Panc1 (cell line): ENCODE data around the gene IFI44L. TPM values are rescaled to one million over a fixed set of nuclear protein-coding genes. Genes with fewer than 3 reads are reported as not detected.
A peak's percentile ranks its signal among the peaks of the same experiment; 100 is the strongest.

Experiments
- ATAC-seq: fragments of 200-7000 bp; cut with Tn5 transposase; 2 replicates; pipeline ENCODE4 v1.9.1; 2020; ENCODE audit warnings: mild to moderate bottlenecking, moderate library complexity
- BruUV-seq: library from RNA; stranded (reverse); fragments of 400-500 nt; replicated peaks from 2 replicates; lab custom pipeline; 2021; lab: Mats Ljungman, UMichigan
- CTCF ChIA-PET: fragments of 300-600 bp; sonication (Branson Sonifier 250); formaldehyde crosslinking; loops from one replicate; lab custom pipeline; 2022; ENCODE audit warnings: antibody characterized with exemption; lab: Charles Lee
- POLR2A ChIA-PET: fragments of 300-600 bp; sonication (Branson Sonifier 250); formaldehyde crosslinking; loops from one replicate; lab custom pipeline; 2022; ENCODE audit warnings: antibody characterized with exemption; lab: Charles Lee
- DNase-seq: peaks from one replicate; pipeline ENCODE4 v3.0.0-alpha.2; 2010; ENCODE audit warnings: low read depth, low spot score
- H3K27ac ChIP-seq: 2 replicates; pipeline ENCODE4 v1.5.1; 2011; ENCODE audit warnings: mild to moderate bottlenecking, low read length, inconsistent platforms
- H3K27me3 ChIP-seq: fragments of 200-500 bp; sonication (Bioruptor generic); 2 replicates; pipeline ENCODE4 v1.6.0; 2014; ENCODE audit warnings: low read length, inconsistent platforms; ENCODE audit not compliant: control insufficient read depth, insufficient read depth
- H3K36me3 ChIP-seq: fragments of 200-500 bp; sonication (Bioruptor generic); 2 replicates; pipeline ENCODE4 v1.5.1; 2014; ENCODE audit warnings: inconsistent platforms, mild to moderate bottlenecking, low read length, moderate library complexity; ENCODE audit not compliant: control insufficient read depth, insufficient read depth
- H3K4me1 ChIP-seq: 2 replicates; pipeline ENCODE4 v1.5.1; 2011; ENCODE audit warnings: inconsistent platforms, mild to moderate bottlenecking, low read length, moderate library complexity; ENCODE audit not compliant: control insufficient read depth, insufficient read depth
- H3K4me3 ChIP-seq, 2 experiments: 2 replicates each; pipeline ENCODE4 v1.5.1; 2011 to 2012; ENCODE audit warnings: low read depth in 2 of 2, low read length in 2 of 2, mild to moderate bottlenecking in 2 of 2, inconsistent platforms in 1 of 2, moderate library complexity in 1 of 2
- H3K9me3 ChIP-seq: fragments of 200-500 bp; sonication (Bioruptor generic); 2 replicates; pipeline ENCODE4 v1.5.1; 2014; ENCODE audit warnings: low read depth, mild to moderate bottlenecking, inconsistent platforms, low read length, moderate library complexity; ENCODE audit not compliant: control insufficient read depth, insufficient read depth
- CTCF ChIP-seq: fragments of 450-650 bp; IDR thresholded peaks from 2 replicates; pipeline ENCODE4 v1.5.1; 2017; ENCODE audit warnings: mild to moderate bottlenecking
- TCF7L2 ChIP-seq: IDR thresholded peaks from 2 replicates; pipeline ENCODE4 v1.6.1; 2011; ENCODE audit warnings: mild to moderate bottlenecking, low read depth, low read length, inconsistent platforms
- in situ Hi-C: cut with HindIII; loops from 2 replicates; pipeline ENCODE4 v1.10.0; 2016; ENCODE audit warnings: low sequenced_read_pairs, low pct_unique_long_range_greater_than_20kb
- intact Hi-C: fragments of 100-400 bp; cut with micrococcal nuclease; formaldehyde crosslinking; loops from one replicate; pipeline ENCODE4 v1.10.0; 2022; ENCODE audit not compliant: unreplicated experiment
- total RNA-seq: library from RNA; stranded (reverse); gene quantifications from one replicate; pipeline ENCODE4 v1.2.1, GENCODE V29; 2021; ENCODE audit not compliant: unreplicated experiment
- TF ChIP-seq, protein P1 (sequence below), 2 experiments: IDR thresholded peaks; 2 replicates each; pipeline ENCODE4 v1.6.1; 2011 to 2012; ENCODE audit warnings: low read depth in 2 of 2, control low read depth in 1 of 2, low read length in 1 of 2, mild to moderate bottlenecking in 1 of 2, moderate library complexity in 1 of 2; ENCODE audit not compliant: insufficient read depth in 1 of 2

The IFI44L gene
- total RNA-seq, 1 experiment from 2014 or later = 0.10 TPM

DNA sequence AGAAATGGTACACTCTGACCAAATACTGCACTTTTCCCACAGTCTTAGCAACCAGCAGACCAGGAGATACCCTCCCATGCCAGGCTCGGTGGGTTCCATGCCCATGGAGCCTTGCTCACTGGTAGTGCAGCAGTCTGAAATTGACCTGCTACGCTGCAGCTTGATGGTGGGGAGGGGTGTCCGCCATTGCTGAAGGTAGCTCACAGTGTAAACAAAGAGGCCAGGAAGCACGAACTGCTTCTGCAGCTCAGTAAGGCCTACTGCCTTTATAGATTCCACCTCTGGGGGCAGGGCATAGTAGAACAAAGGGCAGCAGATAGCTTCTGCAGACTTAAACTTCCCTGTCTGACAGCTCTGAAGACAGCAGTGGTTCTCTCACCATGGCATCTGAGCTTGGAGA is 12.3 kb upstream of the IFI44L start:
- Histone ChIP-seq H3K9me3 (no peaks in the 10 kb centered on the region), H3K27me3 (no peaks in the 10 kb centered on the region), H3K4me3 (no peak overlapping the region), H3K4me1 (no peaks in the 10 kb centered on the region), H3K36me3 (no peaks in the 10 kb centered on the region), H3K27ac (no peak overlapping the region)
- no peak for DNase-seq
- POLR2A ChIA-PET = no interaction called here
- ATAC-seq = no peak
- intact Hi-C loops = loop anchor here (1.0 kb wide), 1 partner anchor 463 kb away; no protein-coding TSS in a partner anchor
- no peak for TF ChIP-seq TCF7L2
- TF ChIP-seq, protein P1, sequence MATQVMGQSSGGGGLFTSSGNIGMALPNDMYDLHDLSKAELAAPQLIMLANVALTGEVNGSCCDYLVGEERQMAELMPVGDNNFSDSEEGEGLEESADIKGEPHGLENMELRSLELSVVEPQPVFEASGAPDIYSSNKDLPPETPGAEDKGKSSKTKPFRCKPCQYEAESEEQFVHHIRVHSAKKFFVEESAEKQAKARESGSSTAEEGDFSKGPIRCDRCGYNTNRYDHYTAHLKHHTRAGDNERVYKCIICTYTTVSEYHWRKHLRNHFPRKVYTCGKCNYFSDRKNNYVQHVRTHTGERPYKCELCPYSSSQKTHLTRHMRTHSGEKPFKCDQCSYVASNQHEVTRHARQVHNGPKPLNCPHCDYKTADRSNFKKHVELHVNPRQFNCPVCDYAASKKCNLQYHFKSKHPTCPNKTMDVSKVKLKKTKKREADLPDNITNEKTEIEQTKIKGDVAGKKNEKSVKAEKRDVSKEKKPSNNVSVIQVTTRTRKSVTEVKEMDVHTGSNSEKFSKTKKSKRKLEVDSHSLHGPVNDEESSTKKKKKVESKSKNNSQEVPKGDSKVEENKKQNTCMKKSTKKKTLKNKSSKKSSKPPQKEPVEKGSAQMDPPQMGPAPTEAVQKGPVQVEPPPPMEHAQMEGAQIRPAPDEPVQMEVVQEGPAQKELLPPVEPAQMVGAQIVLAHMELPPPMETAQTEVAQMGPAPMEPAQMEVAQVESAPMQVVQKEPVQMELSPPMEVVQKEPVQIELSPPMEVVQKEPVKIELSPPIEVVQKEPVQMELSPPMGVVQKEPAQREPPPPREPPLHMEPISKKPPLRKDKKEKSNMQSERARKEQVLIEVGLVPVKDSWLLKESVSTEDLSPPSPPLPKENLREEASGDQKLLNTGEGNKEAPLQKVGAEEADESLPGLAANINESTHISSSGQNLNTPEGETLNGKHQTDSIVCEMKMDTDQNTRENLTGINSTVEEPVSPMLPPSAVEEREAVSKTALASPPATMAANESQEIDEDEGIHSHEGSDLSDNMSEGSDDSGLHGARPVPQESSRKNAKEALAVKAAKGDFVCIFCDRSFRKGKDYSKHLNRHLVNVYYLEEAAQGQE (IDR thresholded peaks at IDR 0.05; ENCODE audit: insufficient read depth in 1 of 2, low read depth in 2 of 2, low read length in 1 of 2) = no peak
- in situ Hi-C loops = no loop called here
- BruUV-seq = no TSS peak
- CTCF ChIA-PET = interaction anchor here (0.6 to 0.9 kb wide), 2 partner anchors 432 to 462 kb away, joined by 3 to 4 read pairs; no protein-coding TSS in a partner anchor

DNA sequence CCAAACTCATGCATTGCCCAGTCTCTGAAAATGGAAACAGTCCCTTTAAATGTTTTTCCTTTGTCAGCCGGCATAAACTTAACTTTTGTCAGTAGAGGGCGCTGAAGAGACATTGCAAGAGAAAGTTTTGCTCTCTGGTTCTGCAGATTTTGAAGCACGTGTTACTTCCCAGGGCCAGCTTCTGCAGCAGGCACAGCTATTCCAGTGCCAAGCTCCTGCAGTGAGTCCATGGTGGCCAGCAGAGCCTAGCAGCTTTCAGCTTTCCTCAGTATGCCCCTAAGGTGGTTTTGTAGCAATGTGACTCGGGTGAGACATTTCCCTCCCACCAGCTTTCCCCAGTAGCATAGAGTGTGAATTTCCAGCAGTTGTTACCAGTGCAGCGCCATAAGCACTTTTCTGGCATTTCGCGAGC is 2.6 kb upstream of the IFI44L start:
- Histone ChIP-seq H3K27ac (no peak overlapping the region), H3K36me3 (no peaks in the 10 kb centered on the region), H3K27me3 (no peaks in the 10 kb centered on the region), H3K4me1 (no peaks in the 10 kb centered on the region), H3K4me3 (no peak overlapping the region), H3K9me3 (no peaks in the 10 kb centered on the region)
- peak; percentile 88 for TF ChIP-seq CTCF
- TF ChIP-seq, protein P1 (IDR thresholded peaks at IDR 0.05; ENCODE audit: insufficient read depth in 1 of 2, low read depth in 2 of 2, low read length in 1 of 2) = no peak
- DNase-seq (peak; percentile 63), ATAC-seq (peak; percentile 83)
- in situ Hi-C loops = no loop called here
- CTCF ChIA-PET = interaction anchor here (0.7 kb wide), 1 partner anchor 361 kb away, joined by 3 read pairs; no protein-coding TSS in a partner anchor
- no TSS peak for BruUV-seq
- intact Hi-C loops = loop anchor here (1.0 kb wide), 1 partner anchor 59 kb away; no protein-coding TSS in a partner anchor
- POLR2A ChIA-PET = interaction anchor here (0.6 kb wide), 1 partner anchor 585 kb away, joined by 3 read pairs; no protein-coding TSS in a partner anchor
